HG03108 (cell line): ENCODE results near the gene ZNF587B.
"Not testable (repeated sequence)": the region's sequence is repeated elsewhere in the genome, so short reads cannot be mapped to it uniquely, and the experiment has no call there.

Experiments
- ATAC-seq: cut with Tn5 transposase; IDR thresholded peaks from one replicate; pipeline ENCODE4 v1.9.1; 2021; ENCODE audit warnings: moderate library complexity; ENCODE audit not compliant: unreplicated experiment

ZNF587B gene

DNA sequence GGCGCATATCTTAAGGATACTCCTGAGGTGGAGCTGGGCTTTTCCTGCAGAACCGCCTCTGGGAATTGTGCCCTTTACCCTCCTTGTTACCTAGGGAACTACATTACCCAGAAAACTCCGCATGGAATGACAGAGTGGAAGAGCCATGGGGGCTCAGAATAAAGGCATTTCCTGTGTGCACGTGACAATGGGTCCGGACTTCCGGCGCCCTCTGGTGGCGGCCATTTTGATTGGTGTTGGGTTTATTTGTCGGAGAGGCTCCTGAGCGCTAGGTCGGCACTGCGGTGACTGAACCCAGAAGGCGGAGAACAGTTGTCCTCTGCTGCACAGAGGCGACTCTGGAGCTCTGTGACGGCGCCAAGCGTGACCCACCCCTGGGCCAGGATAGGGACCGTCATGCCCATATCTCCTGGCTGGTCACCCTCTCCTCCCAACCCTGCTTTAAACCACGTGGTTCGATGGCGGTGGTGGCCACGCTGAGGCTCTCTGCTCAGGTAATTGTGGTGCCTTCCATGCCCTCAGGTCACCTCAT is at the start of gene ZNF587B:
ZNF587B (plus strand) TSS at position 229 of the 532 bp plus-strand sequence; CDS start at position 459, 230 bp downstream.
- ATAC-seq, result no peak

DNA sequence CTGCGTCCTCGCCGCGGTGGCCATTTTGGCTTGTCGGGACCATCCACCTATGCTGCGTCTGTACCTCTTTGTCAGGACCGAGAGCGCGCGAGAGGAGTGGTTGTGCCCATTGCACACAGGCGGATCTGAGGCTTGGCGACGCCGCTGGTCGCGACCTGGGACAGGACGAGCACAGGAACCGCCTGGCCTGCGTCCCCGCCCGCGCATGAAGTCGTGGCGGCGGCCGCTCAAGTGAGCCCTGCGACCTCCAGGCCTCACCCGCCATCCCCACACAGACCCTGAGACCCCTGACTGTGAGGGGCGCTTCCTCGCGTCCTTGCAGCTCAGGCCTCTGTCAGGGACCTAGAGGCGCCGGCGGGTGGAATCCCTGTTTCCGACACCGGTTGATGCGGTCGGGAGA is 43.8 kb upstream of the ZNF587B start:
- ATAC-seq, result no peak

DNA sequence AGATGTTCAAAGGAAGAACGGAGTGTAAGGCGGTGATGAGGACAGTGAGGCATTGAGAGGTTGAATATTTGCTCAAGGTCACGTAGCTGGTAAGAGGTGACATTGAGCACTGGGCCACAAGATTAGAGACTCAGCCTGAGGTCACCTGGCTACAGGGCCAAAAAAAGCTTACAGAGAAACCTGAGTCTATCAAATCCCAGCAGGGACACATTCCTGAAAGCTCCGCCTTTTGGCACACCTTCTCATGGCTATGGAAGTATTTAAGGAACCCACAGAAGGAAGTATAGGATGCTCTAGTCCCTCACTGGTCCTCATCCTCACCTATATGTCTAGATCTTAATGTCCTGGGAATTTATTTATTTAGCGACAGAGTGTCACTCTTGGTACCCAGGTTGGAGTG is 43.2 kb upstream of the ZNF587B start:
- ATAC-seq, result no peak

DNA sequence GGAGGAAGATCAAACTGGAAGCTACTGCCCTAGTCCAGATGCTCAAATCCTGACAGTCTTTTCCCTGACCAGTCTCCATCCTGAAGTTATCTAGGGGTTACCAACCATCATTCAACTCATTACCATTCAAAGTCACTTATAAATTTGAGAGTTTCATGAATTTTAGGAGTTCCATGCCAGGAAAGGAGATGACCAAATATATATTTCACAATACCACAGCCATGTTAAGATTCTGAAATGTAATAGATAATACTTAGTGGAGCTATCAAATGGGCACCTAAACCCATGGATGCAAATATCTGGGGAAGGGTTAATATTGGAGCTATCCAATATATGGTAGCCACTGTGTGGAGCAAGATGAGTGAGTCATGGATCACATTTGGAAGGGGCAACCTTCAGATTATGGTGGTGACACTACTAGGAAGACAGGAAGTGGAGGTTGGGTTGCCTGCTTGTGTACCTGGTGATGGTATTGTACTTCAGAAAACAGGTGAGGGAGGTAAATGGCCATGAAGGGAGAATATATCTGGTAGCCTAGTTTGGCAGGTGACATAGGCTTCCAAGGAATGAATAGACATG is 41.9 kb upstream of the ZNF587B start:
- no peak for ATAC-seq

DNA sequence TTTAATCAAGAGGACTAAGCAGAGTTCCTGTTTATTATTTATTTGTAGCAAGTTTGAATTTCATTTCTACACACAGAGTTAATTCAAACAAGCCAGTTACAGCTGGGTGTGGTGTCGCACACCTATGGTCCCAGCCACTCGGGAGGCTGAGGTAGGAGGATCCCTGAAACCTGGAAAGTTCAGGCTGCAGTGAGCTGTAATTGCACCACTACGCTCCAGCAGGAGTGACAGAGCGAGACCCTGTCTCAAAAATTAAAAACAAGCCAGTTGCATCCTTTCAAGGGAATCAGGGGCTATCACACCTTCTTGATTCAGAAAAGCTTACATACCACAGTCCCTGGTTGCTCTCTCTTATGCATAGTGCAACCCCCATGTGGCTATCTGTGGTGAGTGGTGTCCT is 40.8 kb upstream of the ZNF587B start:
- no peak for ATAC-seq

DNA sequence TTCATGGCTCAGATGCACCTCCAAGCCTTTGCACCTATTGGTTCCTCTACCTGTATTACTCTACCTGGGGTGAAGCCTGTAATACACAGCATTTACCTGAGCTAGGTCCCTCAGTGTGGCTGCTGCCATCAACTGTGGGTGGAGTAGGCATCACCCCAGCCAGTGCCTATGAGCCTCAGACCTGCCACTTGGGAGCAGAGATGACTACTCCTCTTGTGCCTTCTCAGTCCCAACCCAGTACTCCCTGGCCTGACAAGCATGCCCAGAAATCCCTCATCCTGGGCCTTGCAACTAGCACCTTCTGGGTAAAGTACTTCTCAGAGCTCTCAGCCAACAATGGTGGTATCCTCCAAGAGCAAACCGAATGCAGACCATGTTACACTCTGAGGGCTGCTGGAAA is 33.5 kb upstream of the ZNF587B start:
- ATAC-seq, result not testable (repeated sequence)

DNA sequence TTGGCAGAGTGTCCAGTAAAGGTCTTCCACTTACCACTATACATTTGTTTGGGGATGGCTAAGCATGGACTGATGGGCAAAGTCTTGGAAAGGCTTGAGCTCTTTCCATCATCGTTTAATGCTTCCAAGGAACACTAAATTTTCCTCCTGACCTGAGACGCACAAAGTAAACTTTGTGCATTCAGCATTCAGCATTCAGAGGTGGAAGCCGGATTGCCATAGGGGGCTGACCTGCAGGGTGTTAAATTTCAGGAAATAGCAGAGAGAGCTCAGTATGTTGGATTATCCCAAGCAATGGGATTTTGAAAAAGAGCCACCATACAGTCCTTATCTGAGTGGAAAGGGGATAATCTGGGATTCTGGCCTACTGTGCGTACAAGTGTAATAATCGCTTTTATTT is 29.4 kb upstream of the ZNF587B start:
- ATAC-seq, result no peak

DNA sequence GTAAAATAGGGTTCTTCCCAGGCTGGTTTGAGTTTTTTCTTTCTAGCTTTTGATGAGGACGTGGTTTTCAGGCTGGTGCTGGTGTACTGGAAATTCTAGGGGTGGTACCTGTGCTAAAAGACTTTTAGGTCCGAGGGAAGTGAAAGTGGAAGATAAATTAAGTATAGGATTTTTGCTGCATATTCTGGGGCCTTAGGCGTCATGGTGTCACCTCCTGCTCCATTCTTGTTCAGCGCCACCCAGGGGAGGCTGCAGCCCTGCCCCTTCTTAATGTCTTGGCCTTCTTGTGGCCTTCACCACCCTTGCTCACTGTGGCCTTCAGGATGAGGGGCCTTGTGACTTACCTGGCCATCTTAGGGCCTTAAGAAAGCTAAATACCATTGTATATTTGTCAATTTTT is 27.8 kb upstream of the ZNF587B start:
- ATAC-seq, result no peak

DNA sequence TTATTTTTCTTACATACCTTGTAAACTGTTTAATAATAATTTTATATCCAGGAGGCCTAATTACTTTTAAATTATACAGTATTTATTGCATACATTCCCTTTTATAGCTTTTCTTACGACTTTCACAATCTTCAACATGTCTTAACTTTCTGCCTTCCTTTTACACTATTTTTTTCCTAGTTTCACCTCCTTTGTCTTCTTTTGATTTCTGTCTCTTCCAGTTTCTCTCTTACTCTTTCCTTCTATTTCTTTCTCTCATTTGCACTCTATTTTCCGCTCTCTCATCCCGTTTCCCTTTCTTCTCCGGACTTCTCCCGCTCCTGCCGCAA is 26.9 kb upstream of the ZNF587B start:
- no peak for ATAC-seq

DNA sequence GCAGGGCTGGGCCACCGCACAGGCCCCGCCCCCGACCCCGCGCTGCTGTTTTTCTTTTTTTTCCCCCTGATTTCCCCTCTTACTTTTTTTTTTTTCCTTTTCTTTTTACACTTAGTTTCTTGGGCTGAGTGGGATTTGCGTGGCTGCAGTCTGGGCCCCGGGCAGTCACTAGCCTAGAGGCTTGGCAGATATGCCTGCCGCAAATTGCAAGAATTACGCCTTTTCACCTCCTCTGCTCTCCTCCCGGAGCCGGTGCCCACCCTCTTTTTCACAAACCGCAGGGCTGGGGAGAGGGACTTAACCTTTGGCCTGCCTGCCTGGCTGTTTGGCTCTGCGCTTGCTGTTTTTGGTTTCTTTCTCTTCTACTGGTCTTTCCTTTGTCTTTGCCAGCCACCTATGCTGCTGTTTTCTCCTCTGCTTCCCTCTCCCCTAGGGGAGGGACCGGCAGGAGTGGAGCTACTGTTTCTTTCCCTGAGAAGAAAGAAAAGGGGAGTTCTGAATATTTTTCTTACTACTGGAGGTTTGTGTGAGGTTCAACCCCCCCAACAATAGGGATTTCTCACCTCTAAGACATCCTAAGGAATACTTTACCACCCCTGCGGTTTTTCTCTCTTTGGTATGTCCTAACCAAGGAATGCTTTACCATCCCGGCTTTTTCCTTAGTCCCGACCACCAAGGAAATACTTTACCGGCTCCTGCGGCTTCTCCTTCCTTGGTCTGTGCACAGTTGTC is 26.3 kb upstream of the ZNF587B start:
- ATAC-seq, result no peak

DNA sequence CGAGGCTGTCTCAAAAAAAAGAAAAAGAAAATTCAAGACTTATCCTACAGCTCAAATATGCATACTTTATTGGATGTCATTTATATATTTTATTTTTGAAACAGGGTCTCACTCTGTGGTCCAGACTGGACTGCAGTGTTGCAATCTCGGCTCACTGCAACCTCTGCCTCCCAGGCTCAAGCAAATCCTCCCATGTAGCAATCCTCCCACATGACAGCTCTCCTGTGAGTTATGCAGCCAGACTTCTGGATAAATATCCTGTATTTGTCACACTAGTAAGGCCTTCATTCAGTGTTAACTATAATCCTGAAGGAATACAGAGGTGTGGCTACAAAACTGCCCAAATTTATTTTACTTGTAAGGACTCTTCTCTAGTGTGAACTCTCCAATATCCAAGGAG is 22.6 kb upstream of the ZNF587B start:
- ATAC-seq, result no peak

DNA sequence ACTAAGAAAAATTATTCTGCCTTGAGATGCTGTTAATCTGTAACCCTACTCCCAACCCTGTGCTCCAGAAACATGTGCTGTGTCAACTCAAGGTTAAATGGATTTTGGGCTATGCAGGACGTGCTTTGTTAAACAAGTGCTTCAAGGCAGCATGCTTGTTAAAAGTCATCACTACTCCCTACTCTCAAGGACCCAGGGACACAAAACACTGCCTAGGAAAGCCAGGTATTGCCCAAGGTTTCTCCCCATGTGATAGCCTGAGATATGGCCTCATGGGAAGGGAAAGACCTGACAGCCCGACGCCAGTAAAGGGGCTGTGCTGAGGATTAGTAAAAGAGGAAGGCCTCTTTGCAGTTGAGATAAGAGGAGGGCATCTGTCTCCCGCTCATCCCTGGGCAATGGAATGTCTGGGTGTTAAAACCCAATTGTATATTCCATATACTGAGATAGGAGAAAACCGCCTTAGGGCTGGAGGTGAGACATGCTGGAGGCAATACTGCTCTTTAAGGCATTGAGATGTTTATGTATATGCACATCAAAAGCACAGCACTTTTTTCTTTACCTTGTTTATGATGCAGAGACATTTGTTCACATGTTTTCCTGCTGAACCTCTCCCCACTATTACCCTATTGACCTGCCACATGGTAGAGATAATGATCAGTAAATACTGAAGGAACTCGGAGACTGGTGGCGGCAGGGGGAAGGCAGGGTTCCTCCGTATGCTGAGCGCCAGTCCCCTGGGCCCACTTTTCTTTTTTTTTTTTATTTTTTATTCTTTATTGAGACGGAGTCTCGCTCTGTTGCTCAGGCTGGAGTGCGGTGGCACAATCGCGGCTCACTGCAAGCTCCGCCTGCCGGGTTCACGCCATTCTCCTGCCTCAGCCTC is 19.4 kb upstream of the ZNF587B start:
- ATAC-seq, result not testable (repeated sequence)

DNA sequence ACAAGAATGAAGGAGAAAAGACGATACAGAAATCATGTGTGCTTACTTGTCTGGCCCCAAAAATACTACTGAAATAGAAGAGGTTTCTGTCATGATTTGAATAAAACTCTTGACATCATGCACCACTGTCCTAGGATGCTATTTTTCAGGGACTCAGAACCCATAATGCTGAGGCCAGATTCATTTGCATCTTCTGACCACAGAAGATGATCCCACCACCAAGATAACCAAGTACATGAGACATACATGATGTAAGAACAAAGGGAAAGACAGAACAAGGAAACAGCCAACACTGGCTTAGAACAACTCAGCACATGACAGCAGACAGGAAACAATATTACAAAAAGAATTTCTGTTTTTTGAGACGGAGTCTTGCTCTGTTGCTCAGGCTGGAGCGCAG is 17.9 kb upstream of the ZNF587B start:
- no peak for ATAC-seq

DNA sequence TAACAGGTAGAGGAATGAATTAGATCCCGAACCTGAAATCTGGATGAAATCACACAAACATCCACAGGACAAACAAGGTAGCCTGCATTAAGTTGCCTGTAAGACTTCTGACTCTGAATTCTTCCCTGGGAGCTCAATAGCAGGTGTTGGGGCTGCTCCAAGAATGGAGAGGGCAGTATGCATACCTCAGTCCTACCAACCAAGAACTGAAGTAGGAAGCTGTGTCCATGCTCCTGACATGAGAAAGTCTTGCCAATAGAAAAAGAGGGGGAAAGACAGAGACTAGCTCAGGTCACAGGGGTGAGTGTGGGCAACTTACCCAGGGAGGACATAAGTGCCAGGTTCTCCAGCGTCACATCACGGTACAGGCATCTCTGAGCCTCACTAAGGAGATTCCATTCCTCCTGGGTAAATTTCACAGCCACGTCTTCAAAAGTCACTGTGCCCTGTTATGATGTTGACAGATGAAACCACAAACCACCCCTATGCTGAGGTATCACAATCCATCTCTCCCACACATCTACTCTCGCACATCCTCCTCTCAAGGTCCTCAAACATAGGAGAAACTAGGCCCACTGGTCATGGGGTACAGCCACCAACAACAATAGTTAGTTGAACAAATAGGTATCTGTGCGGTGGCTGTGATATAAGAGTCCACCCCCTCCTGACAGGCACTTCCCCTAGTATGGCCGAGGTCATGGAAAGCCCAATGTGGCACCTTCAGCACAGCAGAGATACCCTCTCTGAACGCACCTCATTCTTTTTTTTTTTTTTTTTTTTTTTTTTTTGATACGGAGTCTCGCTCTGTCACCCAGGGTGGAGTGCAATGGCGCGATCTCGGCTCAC is 16.9 kb upstream of the ZNF587B start:
- ATAC-seq, result not testable (repeated sequence)

DNA sequence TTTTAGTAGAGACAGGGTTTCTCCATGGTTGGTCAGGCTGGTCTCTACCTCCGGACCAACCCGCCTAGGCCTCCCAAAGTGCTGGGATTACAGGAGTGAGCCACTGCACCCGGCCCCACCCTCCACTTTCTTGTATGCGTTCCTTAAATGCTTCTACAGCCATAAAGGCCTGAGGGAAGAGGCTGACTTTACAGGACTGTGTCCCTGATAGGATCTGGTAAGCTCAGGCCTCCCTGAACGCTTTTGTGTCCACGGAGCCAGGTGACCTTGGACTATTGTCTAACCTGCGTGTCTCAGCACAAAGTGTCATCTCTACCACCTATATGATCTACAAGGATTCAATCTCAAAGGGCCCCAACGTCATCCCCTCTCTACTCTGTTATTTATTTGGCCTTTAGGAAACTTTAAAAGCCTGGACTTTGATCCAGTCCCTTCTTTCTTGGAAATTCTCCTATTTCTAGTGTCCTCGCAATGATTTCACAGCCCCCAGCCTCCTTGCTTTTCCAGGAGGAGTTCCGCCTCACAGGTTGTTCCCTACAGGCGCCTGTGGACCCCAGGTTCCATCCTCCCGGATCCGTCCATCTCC is 16.1 kb upstream of the ZNF587B start:
- ATAC-seq, result no peak

DNA sequence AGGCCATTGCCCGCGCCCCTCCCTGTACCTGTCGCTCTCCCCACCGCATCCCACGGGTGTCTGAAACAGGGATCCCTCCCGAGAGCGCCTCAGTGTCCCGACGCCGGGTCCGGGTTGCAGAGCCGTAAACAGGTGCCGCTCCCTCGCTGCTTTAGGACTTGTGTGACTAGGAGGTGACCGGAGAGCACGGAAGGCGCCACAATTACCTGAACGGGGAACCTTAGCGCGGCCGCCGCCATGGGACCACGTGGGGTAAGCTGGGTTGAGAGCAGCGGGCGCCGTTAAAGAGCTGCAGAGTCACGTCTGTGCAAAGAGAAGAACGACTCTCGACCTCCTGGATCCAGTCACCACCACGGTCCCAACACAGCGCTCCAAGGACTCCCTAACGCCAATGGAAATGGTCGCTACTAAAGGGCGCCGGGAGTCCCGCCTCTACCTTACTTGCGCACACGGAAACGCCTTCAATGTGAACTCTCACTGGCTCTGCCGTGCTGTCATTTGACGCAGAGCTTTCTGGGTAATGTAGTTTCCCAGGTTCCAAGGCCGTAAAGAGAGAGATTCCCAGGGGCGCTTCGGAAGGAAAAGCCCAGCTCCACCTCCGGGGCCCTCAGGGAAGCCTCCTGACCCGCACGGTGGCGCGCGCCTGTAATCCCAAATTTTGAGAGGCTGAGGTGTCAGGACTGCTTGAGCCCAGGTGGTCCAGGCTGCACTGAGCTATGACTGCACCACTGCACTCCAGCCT is 15.4 kb upstream of the ZNF587B start, which contains the start of gene ZNF552:
ZNF552 (minus strand) TSS at position 409 of the 742 bp plus-strand sequence; CDS start at position 239, 170 bp downstream.
- peak; percentile 64 for ATAC-seq

DNA sequence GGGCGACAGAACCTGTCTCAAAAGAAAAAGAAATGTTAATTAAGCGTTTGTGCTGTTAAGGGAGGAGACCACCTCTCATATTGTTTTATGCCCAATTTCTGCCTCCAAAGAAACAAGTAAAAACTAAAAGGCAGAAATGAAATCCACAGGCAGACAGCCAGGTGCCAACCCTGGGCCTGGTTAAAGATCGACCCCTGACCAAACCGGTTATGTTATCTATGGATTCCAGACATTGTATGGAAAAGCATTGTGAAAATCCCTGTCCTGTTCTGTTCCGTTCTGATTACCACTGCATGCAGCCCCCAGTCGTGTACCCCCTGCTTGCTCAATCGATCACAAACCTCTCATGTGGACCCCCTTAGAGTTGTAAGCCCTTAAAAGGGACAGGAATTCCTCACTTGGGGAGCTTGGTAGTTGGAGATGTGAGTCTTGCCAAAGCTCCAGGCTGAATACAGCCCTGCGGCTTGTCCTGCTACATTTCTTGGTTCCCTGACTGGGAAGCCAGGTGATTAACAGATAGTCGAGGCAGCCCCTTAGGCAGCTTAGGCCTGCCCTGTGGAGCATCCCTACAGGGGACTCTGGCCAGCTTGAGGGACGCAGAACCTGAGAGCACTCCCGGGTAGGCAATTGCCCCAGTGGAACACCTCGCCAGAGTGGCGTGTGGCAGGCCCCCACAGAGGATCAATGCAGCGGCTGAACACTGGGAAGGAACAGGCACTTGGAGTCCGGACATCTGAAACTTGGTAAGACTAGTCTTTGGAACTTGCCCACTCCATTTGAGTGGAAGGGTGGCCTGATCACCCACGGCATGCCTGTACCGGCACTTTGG is 14.6 kb upstream of the ZNF587B start:
- no peak for ATAC-seq

DNA sequence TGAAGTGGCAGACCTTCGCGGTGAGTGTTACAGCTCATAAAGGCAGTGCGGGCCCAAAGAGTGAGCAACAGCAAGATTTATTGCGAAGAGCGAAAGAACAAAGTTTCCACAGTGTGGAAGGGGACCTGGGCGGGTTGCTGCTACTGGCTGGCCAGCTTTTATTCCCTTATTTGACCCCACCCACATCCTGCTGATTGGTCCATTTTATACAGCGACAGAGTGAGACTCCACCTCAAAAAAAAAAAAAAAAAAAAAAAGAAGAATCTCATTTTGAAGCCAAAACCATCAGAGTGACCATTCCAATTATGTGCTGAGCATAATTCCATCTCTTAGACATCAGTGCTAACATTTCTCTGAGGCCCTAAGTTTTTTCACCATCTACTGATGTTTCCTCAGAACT is 13.4 kb upstream of the ZNF587B start:
- no peak for ATAC-seq

DNA sequence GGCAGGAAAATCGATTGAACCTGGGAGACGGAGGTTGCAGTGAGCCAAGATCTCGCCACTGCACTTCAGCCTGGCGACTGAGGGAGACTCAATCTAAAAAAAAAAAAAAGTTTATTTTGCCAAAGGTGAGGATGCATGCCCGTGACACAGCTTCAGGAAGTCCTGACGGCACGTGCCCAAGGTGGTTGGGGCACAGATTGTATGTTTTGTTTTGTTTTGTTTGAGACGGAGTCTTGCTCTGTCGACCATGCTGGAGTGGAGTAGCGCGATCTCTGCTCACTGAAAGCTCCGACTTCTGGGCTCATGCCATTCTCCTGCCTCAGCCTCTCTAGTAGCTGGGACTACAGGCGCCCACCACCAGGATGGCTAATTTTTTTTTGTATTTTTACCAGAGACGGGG is 12.1 kb upstream of the ZNF587B start:
- ATAC-seq, result no peak
